ENCODE results near the gene CYP46A1. TPM values are rescaled to one million over a fixed set of nuclear protein-coding genes. Genes with fewer than 3 reads are reported as not detected.

Gene CYP46A1
- total and polyA plus RNA-seq, 2 donors (not counting 1 experiment from before 2014, with no cell fraction given) = 0.27 to 0.28 TPM

- H2AFZ ChIP-seq (ENCODE audit: insufficient read depth, low read depth, low read length, poor library complexity, severe bottlenecking) = no peak overlapping the region
- ATAC-seq (ENCODE audit: low read depth) = no peak
- peaks cover 0 to 39% (median 3%) of the 10 kb centered on the region in 4 experiments for H3K27me3 ChIP-seq (replicated peaks in 1 of 4; ENCODE audit: control extremely low read depth in 1 of 4, control insufficient read depth in 3 of 4, insufficient read depth in 4 of 4, low read length in 3 of 4)
- H3K4me1 Mint-ChIP-seq = peaks cover 8% of the 10 kb centered on the region
- H3K9me3 ChIP-seq (ENCODE audit: control extremely low read depth in 1 of 3, control insufficient read depth in 2 of 3, insufficient read depth in 1 of 3, low read length in 2 of 3) = peaks cover 0 to 3% (median 0%) of the 10 kb centered on the region in 3 donors
- no peak overlapping the region for H3K4me3 Mint-ChIP-seq
- no peaks in the 10 kb centered on the region for H3K79me2 ChIP-seq (ENCODE audit: control insufficient read depth, insufficient read depth, low read length)
- H3K9ac ChIP-seq (ENCODE audit: low read length) = no peak overlapping the region
- no peaks in the 10 kb centered on the region for H4K20me1 ChIP-seq (ENCODE audit: control insufficient read depth, insufficient read depth, low read length, poor library complexity, severe bottlenecking)
- peaks cover 39% of the 10 kb centered on the region for H3K27me3 Mint-ChIP-seq
- TF ChIP-seq, protein P1, sequence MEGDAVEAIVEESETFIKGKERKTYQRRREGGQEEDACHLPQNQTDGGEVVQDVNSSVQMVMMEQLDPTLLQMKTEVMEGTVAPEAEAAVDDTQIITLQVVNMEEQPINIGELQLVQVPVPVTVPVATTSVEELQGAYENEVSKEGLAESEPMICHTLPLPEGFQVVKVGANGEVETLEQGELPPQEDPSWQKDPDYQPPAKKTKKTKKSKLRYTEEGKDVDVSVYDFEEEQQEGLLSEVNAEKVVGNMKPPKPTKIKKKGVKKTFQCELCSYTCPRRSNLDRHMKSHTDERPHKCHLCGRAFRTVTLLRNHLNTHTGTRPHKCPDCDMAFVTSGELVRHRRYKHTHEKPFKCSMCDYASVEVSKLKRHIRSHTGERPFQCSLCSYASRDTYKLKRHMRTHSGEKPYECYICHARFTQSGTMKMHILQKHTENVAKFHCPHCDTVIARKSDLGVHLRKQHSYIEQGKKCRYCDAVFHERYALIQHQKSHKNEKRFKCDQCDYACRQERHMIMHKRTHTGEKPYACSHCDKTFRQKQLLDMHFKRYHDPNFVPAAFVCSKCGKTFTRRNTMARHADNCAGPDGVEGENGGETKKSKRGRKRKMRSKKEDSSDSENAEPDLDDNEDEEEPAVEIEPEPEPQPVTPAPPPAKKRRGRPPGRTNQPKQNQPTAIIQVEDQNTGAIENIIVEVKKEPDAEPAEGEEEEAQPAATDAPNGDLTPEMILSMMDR (IDR thresholded peaks at IDR 0.05) = no peak
- no peak for TF ChIP-seq EZH2 (IDR thresholded peaks at IDR 0.05; ENCODE audit: borderline replicate concordance, insufficient read depth, low read depth, low read length, poor library complexity, severe bottlenecking)
- intact Hi-C loops (cut with micrococcal nuclease) = no loop called here
- POLR2A ChIA-PET = no interaction called here
- no peaks in the 10 kb centered on the region for H3K9me3 Mint-ChIP-seq (ENCODE audit: insufficient read depth)
- no peak overlapping the region for H3K4me2 ChIP-seq (replicated peaks; ENCODE audit: low read depth, low read length, poor library complexity, severe bottlenecking)
- CTCF ChIA-PET = interaction anchor here (0.7 kb wide), 1 partner anchor 21 kb away, joined by 3 read pairs; no protein-coding TSS in a partner anchor
- WGBS (ENCODE audit: insufficient coverage) = 2% methylated on average over 6 of the region's 9 CpGs
- H3K27ac Mint-ChIP-seq = no peak overlapping the region
- H3K4me1 ChIP-seq (ENCODE audit: control insufficient read depth in 2 of 2, insufficient read depth in 2 of 2, low read length in 2 of 2) = peaks cover 0 to 6% of the 10 kb centered on the region in 2 donors
- no peaks in the 10 kb centered on the region for H3K36me3 ChIP-seq (replicated peaks in 1 of 2; ENCODE audit: control extremely low read depth in 1 of 2, control insufficient read depth in 1 of 2, extremely low read depth in 1 of 2, insufficient read depth in 2 of 2, low read length in 1 of 2)
- no peak overlapping the region for H3K4me3 ChIP-seq (ENCODE audit: control extremely low read depth in 1 of 5, extremely low read depth in 1 of 5, insufficient read depth in 1 of 5, low read depth in 2 of 5, low read length in 4 of 5)
- DNase-seq = no peak
- no peak overlapping the region for H3K27ac ChIP-seq (ENCODE audit: low read length in 2 of 2)
Observed at GRCh38 chr14:99752486-99753121, 68.5 kb downstream of the CYP46A1 start.

All from B cell (primary cell).